GM12878 (cell line): ENCODE results near the gene CARD11. TPM values are rescaled to one million over a fixed set of nuclear protein-coding genes. Genes with fewer than 3 reads are reported as not detected.

Source experiments
- CEBPZ ChIP-seq: fragments of 150-350 bp; IDR thresholded peaks from 2 replicates; pipeline ENCODE4 v1.6.1; 2016; ENCODE audit warnings: low read depth, low read length
- CREM ChIP-seq: IDR thresholded peaks from 2 replicates; pipeline ENCODE4 v1.6.1; 2014; ENCODE audit warnings: antibody characterized with exemption, low read depth
- IRF5 ChIP-seq: fragments of 450-650 bp; IDR thresholded peaks from 2 replicates; pipeline ENCODE4 v1.6.1; 2017; ENCODE audit warnings: borderline replicate concordance
- MYB ChIP-seq: fragments of 150-350 bp; IDR thresholded peaks from 2 replicates; pipeline ENCODE4 v1.6.1; 2014; ENCODE audit warnings: mild to moderate bottlenecking, low read depth, low read length, borderline replicate concordance
- MYC ChIP-seq: IDR thresholded peaks from 2 replicates; pipeline ENCODE4 v1.6.1; 2011; ENCODE audit warnings: mild to moderate bottlenecking, low read length, moderate library complexity, inconsistent platforms; ENCODE audit not compliant: insufficient read depth, insufficient replicate concordance, insufficient read length, severe bottlenecking
- NBN ChIP-seq: fragments of 450-650 bp; IDR thresholded peaks from 2 replicates; pipeline ENCODE4 v1.6.1; 2016
- NFXL1 ChIP-seq: fragments of 450-650 bp; IDR thresholded peaks from 2 replicates; pipeline ENCODE4 v1.6.1; 2017; ENCODE audit warnings: antibody characterized with exemption, mild to moderate bottlenecking, borderline replicate concordance
- NFYA ChIP-seq: IDR thresholded peaks from 2 replicates; pipeline ENCODE4 v1.6.1; 2011; ENCODE audit warnings: low read depth, mild to moderate bottlenecking, low read length, improper control_type of control experiment, borderline replicate concordance
- NKRF ChIP-seq: fragments of 450-650 bp; conservative IDR thresholded peaks from 2 replicates; pipeline ENCODE4 v1.6.1; 2017; ENCODE audit warnings: mild to moderate bottlenecking, moderate library complexity
- NR2C1 ChIP-seq: fragments of 450-650 bp; IDR thresholded peaks from 2 replicates; pipeline ENCODE4 v1.6.1; 2017; ENCODE audit warnings: antibody characterized with exemption, mild to moderate bottlenecking, moderate library complexity
- NR2C2 ChIP-seq: IDR thresholded peaks from 2 replicates; pipeline ENCODE4 v1.6.1; 2011; ENCODE audit warnings: borderline replicate concordance, low read depth; ENCODE audit not compliant: control insufficient read depth, insufficient read length
- NR2F1 ChIP-seq: fragments of 450-650 bp; conservative IDR thresholded peaks from 2 replicates; pipeline ENCODE4 v1.6.1; 2017; ENCODE audit warnings: mild to moderate bottlenecking
- RAD51 ChIP-seq: fragments of 450-650 bp; IDR thresholded peaks from 2 replicates; pipeline ENCODE4 v1.6.1; 2016; ENCODE audit warnings: moderate library complexity, mild to moderate bottlenecking, inconsistent platforms
- RBBP5 ChIP-seq: fragments of 200-600 bp; sonication (generic); conservative IDR thresholded peaks from 2 replicates; pipeline ENCODE4 v1.6.1; 2016
- SMAD1 ChIP-seq: fragments of 450-650 bp; IDR thresholded peaks from 2 replicates; pipeline ENCODE4 v1.6.1; 2018; ENCODE audit warnings: mild to moderate bottlenecking, low read depth; ENCODE audit not compliant: partially characterized antibody
- USF2 ChIP-seq: IDR thresholded peaks from 2 replicates; pipeline ENCODE4 v1.6.1; 2011; ENCODE audit warnings: low read depth, low read length, improper control_type of control experiment, borderline replicate concordance
- YY1 ChIP-seq: IDR thresholded peaks from 2 replicates; pipeline ENCODE4 v1.6.1; 2011; ENCODE audit warnings: low read depth, mild to moderate bottlenecking, low read length
- ZNF274 ChIP-seq: IDR thresholded peaks from one replicate; pipeline ENCODE4 v1.8.0; 2011; ENCODE audit not compliant: insufficient read length, insufficient read depth
- ZNF687 ChIP-seq: fragments of 450-650 bp; IDR thresholded peaks from 2 replicates; pipeline ENCODE4 v1.6.1; 2017; ENCODE audit warnings: mild to moderate bottlenecking, moderate library complexity
- polyA plus RNA-seq, 11 experiments: library from polyadenylated mRNA; depleted of rRNA in 4 of 11; unstranded in 6 of 11; stranded (reverse) in 5 of 11; fragments of >200 nt; fragmentation: Nextera tagmentation in 4 of 11; fragmentation: Illumina TruSeq in 1 of 11; extraction: Ambion mirVana in 4 of 11; extraction: Trizol in 1 of 11; gene quantifications; 1 replicate in 1 of 11; 2 replicates in 10 of 11; pipeline versions ENCODE4 v1.2.1 to v1.2.3, GENCODE V29; 2011 to 2016; ENCODE audit warnings: inconsistent platforms in 2 of 11, missing spikeins in 2 of 11, low read depth in 1 of 11
- total RNA-seq, 4 experiments: library from RNA; depleted of rRNA in 3 of 4; stranded (reverse); fragments of >200 nt in 3 of 4; fragmentation: Illumina TruSeq in 1 of 4; extraction: Trizol in 1 of 4; gene quantifications; 2 replicates each; pipeline versions ENCODE4 v1.2.1 to v1.2.3, GENCODE V29; 2013 to 2021

The CARD11 gene
- total and polyA plus RNA-seq, 10 of the 15 experiments (the other 5 are each of a cell fraction or from before 2014, with no cell fraction given), result 0.27 to 72.0 (median 28.4) TPM

- no peak for TF ChIP-seq NKRF
- no peak for TF ChIP-seq NR2C2
- TF ChIP-seq YY1, result 0 out of 2 replicates have a peak, but pooled peaks have one; percentile 7
- TF ChIP-seq NR2F1, result peak; percentile 46; the same call in 1 of the 2 replicates
- TF ChIP-seq CEBPZ, result no peak
- TF ChIP-seq ZNF687, result no peak
- TF ChIP-seq IRF5, result no peak
- no peak for TF ChIP-seq RBBP5
- TF ChIP-seq MYC, result no peak
- TF ChIP-seq MYB, result peak; percentile 45; the same call in 1 of the 2 replicates
- TF ChIP-seq NFXL1, result no peak
- peak; percentile 73 for TF ChIP-seq CREM
- TF ChIP-seq RAD51, result peak; percentile 43; the same call in 1 of the 2 replicates
- TF ChIP-seq NBN, result peak; percentile 99
- no peak for TF ChIP-seq SMAD1
- TF ChIP-seq ZNF274, result no peak
- TF ChIP-seq NR2C1, result no peak
- TF ChIP-seq USF2, result no peak
- no peak for TF ChIP-seq NFYA
Observed at GRCh38 chr7:2978408-2978807, 65.3 kb downstream of the CARD11 start (continued).
